AG04450 (cell line): Measurements from ENCODE around the gene SRGAP3. TPM values are rescaled to one million over a fixed set of nuclear protein-coding genes. Genes with fewer than 3 reads are reported as not detected.
"Not testable (repeated sequence)": the region's sequence is repeated elsewhere in the genome, so short reads cannot be mapped to it uniquely, and the experiment has no call there.

Experiments
- CTCF ChIA-PET: fragments of 300-600, 350-600 bp; formaldehyde crosslinking; extraction: SDS; loops from one replicate; lab custom pipeline; 2022; ENCODE audit warnings: antibody characterized with exemption, inconsistent platforms; lab: Charles Lee
- POLR2A ChIA-PET: fragments of 350-600 bp; formaldehyde crosslinking; extraction: SDS; loops from one replicate; lab custom pipeline; 2021; ENCODE audit warnings: antibody characterized with exemption, inconsistent platforms; lab: Yijun Ruan, JAX
- DNase-seq: peaks from one replicate; pipeline ENCODE4 v3.0.0-alpha.2; 2011; ENCODE audit warnings: low read depth, low spot score
- H3K27ac ChIP-seq: one replicate; pipeline ENCODE4 v1.5.1; 2012; ENCODE audit warnings: low read depth, low read length, control low read depth
- H3K27me3 ChIP-seq: one replicate; pipeline ENCODE4 v1.6.0; 2012; ENCODE audit warnings: low read length; ENCODE audit not compliant: control insufficient read depth, insufficient read depth
- H3K4me3 ChIP-seq: 2 replicates; pipeline ENCODE4 v1.5.1; 2011; ENCODE audit warnings: mild to moderate bottlenecking, low read depth, low read length, control low read depth
- H3K9me3 ChIP-seq: 2 replicates; pipeline ENCODE4 v1.5.1; 2012; ENCODE audit warnings: low read length; ENCODE audit not compliant: control insufficient read depth, insufficient read depth
- CTCF ChIP-seq: IDR thresholded peaks from 2 replicates; pipeline ENCODE4 v1.5.1; 2011; ENCODE audit warnings: low read depth, low read length, control low read depth, inconsistent platforms
- polyA plus RNA-seq: library from polyadenylated mRNA; depleted of rRNA; stranded (reverse); fragments of >200 nt; gene quantifications from 2 replicates; pipeline ENCODE4 v1.2.3, GENCODE V29; 2011

SRGAP3 gene
- polyA plus RNA-seq, 1 experiment = 0.61 TPM

- Histone ChIP-seq H3K27me3 (no peaks in the 10 kb centered on the region), H3K4me3 (no peak overlapping the region), H3K27ac (no peak overlapping the region), H3K9me3 (no peaks in the 10 kb centered on the region)
- no peak for TF ChIP-seq CTCF
- DNase-seq = no peak
- POLR2A ChIA-PET = no interaction called here
- CTCF ChIA-PET = no interaction called here
Observed at GRCh38 chr3:9293076-9293475, 43.6 kb upstream of the SRGAP3 start.

GRCh38 chr3:9292516-9292915 lies 43.1 kb upstream of the SRGAP3 start:
- H3K9me3 ChIP-seq = no peaks in the 10 kb centered on the region
- H3K4me3 ChIP-seq = no peak overlapping the region
- no peak for DNase-seq
- TF ChIP-seq CTCF = no peak
- H3K27ac ChIP-seq = no peak overlapping the region
- ChIA-PET POLR2A (no interaction called here), CTCF (no interaction called here)
- no peaks in the 10 kb centered on the region for H3K27me3 ChIP-seq

GRCh38 chr3:9291821-9292410 lies 42.5 kb upstream of the SRGAP3 start:
- Histone ChIP-seq H3K4me3 (no peak overlapping the region), H3K27ac (no peak overlapping the region), H3K27me3 (no peaks in the 10 kb centered on the region), H3K9me3 (no peaks in the 10 kb centered on the region)
- POLR2A ChIA-PET = no interaction called here
- TF ChIP-seq CTCF = no peak
- CTCF ChIA-PET = no interaction called here
- DNase-seq = no peak

GRCh38 chr3:9290566-9290965 lies 41.1 kb upstream of the SRGAP3 start:
- H3K9me3 ChIP-seq = no peaks in the 10 kb centered on the region
- ChIA-PET POLR2A (no interaction called here), CTCF (interaction anchor here (0.7 to 1.7 kb wide), 3 partner anchors 12 to 319 kb away, joined by 3 to 8 read pairs (median 3); no protein-coding TSS in a partner anchor)
- H3K27ac ChIP-seq = no peak overlapping the region
- H3K27me3 ChIP-seq = no peaks in the 10 kb centered on the region
- DNase-seq = no peak
- H3K4me3 ChIP-seq = no peak overlapping the region
- TF ChIP-seq CTCF = no peak

- H3K27me3 ChIP-seq, DNase-seq, H3K9me3 ChIP-seq, H3K4me3 ChIP-seq, H3K27ac ChIP-seq, POLR2A ChIA-PET: not testable (repeated sequence)
- CTCF ChIA-PET = interaction anchor here (1.8 kb wide), 1 partner anchor 21 kb away, joined by 4 read pairs; no protein-coding TSS in a partner anchor
Observed at GRCh38 chr3:9281533-9281932, 32.1 kb upstream of the SRGAP3 start.
